Activated B cell treated with CpG ODN at 0.5 μM for 24 hours (primary cell): ENCODE data around the gene TBCA. TPM values are rescaled to one million over a fixed set of nuclear protein-coding genes. Genes with fewer than 3 reads are reported as not detected.

ENCODE experiments used
- ATAC-seq: fragments of 200-7000 bp; cut with Tn5 transposase; one replicate; pipeline ENCODE4 v1.10.0; 2021; ENCODE audit warnings: low read depth, mild to moderate bottlenecking, moderate library complexity
- CTCF ChIA-PET: fragments of 350-600 bp; sonication (Branson Sonifier 250); formaldehyde crosslinking; loops from one replicate; lab custom pipeline; 2021; ENCODE audit warnings: antibody characterized with exemption; lab: Charles Lee
- POLR2A ChIA-PET: fragments of 350-600 bp; sonication (Branson Sonifier 250); formaldehyde crosslinking; loops from one replicate; lab custom pipeline; 2021; ENCODE audit warnings: antibody characterized with exemption; lab: Charles Lee
- DNase-seq: peaks from one replicate; pipeline ENCODE4 v3.0.0; 2022
- H3K27ac Mint-ChIP-seq: one replicate; pipeline ENCODE4 v1.8.0; 2020; ENCODE audit warnings: mixed read lengths
- H3K27me3 Mint-ChIP-seq: one replicate; pipeline ENCODE4 v1.8.0; 2021; ENCODE audit warnings: mixed read lengths
- H3K36me3 Mint-ChIP-seq: one replicate; pipeline ENCODE4 v1.8.0; 2021; ENCODE audit warnings: low read depth, mixed read lengths
- H3K4me1 Mint-ChIP-seq: one replicate; pipeline ENCODE4 v1.8.0; 2021; ENCODE audit warnings: mixed read lengths
- H3K4me3 Mint-ChIP-seq: one replicate; pipeline ENCODE4 v1.8.0; 2020; ENCODE audit warnings: mild to moderate bottlenecking, mixed read lengths
- H3K9me3 Mint-ChIP-seq: one replicate; pipeline ENCODE4 v1.8.0; 2020; ENCODE audit warnings: mixed read lengths
- intact Hi-C: fragments of 100-400 bp; cut with micrococcal nuclease; formaldehyde crosslinking; loops from one replicate; pipeline ENCODE4 v1.15.1; 2024
- total RNA-seq: library from RNA; stranded (reverse); gene quantifications from 2 replicates; pipeline ENCODE4 v1.2.3, GENCODE V29; 2022
- TF ChIP-seq, protein P1 (sequence below): fragments of 200-600 bp; IDR thresholded peaks from one replicate; pipeline ENCODE4 v1.8.0; 2022; ENCODE audit warnings: antibody characterized with exemption, mild to moderate bottlenecking

TBCA gene
- total RNA-seq, 1 donor from 2014 or later: 113 TPM

GRCh38 chr5:77734885-77735284 is 41.3 kb downstream of the TBCA start:
- Mint-ChIP-seq H3K4me3 (no peak overlapping the region), H3K36me3 (peaks cover 24% of the 10 kb centered on the region), H3K9me3 (peaks cover 3% of the 10 kb centered on the region), H3K27me3 (no peaks in the 10 kb centered on the region), H3K4me1 (peaks cover 25% of the 10 kb centered on the region), H3K27ac (no peak overlapping the region)
- intact Hi-C loops: loop anchor here (2.0 kb wide), 1 partner anchor 14 kb away; no protein-coding TSS in a partner anchor
- TF ChIP-seq, protein P1, sequence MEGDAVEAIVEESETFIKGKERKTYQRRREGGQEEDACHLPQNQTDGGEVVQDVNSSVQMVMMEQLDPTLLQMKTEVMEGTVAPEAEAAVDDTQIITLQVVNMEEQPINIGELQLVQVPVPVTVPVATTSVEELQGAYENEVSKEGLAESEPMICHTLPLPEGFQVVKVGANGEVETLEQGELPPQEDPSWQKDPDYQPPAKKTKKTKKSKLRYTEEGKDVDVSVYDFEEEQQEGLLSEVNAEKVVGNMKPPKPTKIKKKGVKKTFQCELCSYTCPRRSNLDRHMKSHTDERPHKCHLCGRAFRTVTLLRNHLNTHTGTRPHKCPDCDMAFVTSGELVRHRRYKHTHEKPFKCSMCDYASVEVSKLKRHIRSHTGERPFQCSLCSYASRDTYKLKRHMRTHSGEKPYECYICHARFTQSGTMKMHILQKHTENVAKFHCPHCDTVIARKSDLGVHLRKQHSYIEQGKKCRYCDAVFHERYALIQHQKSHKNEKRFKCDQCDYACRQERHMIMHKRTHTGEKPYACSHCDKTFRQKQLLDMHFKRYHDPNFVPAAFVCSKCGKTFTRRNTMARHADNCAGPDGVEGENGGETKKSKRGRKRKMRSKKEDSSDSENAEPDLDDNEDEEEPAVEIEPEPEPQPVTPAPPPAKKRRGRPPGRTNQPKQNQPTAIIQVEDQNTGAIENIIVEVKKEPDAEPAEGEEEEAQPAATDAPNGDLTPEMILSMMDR: no peak
- CTCF ChIA-PET: no interaction called here
- POLR2A ChIA-PET: no interaction called here
- ATAC-seq (no peak), DNase-seq (no peak)

DNA sequence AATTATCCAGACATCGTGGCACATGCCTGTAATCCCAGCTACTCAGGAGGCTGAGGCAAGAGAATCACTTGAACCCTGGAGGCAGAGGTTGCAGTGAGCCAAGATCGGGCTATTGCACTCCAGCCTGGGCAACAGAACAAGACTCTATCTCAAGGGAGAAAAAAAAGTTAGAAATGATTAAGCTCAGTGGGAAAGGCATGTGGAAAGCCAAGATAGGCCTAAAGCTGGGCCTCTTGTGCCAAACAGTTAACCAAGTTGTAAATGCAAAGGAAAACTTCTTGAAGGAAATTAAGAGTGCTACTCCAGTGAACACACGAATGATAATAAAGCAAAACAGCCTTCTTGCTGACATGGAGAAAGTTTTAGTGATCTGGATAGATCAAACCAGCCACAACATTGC is 43.0 kb downstream of the TBCA start:
- Mint-ChIP-seq H3K27ac (no peak overlapping the region), H3K36me3 (peaks cover 22% of the 10 kb centered on the region), H3K9me3 (peaks cover 3% of the 10 kb centered on the region), H3K4me3 (no peak overlapping the region), H3K27me3 (no peaks in the 10 kb centered on the region), H3K4me1 (peaks cover 25% of the 10 kb centered on the region)
- TF ChIP-seq, protein P1: no peak
- DNase-seq (no peak), ATAC-seq (no peak)
- ChIA-PET POLR2A (no interaction called here), CTCF (no interaction called here)
- intact Hi-C loops: no loop called here

GRCh38 chr5:77727190-77727589 is 48.9 kb downstream of the TBCA start:
- H3K27me3 Mint-ChIP-seq: no peaks in the 10 kb centered on the region
- DNase-seq (no peak), ATAC-seq (no peak)
- no peak overlapping the region for H3K4me3 Mint-ChIP-seq
- peaks cover 13% of the 10 kb centered on the region for H3K4me1 Mint-ChIP-seq
- H3K9me3 Mint-ChIP-seq: no peaks in the 10 kb centered on the region
- CTCF ChIA-PET: no interaction called here
- TF ChIP-seq, protein P1: no peak
- POLR2A ChIA-PET: no interaction called here
- no peak overlapping the region for H3K27ac Mint-ChIP-seq
- intact Hi-C loops: no loop called here
- peaks cover 14% of the 10 kb centered on the region for H3K36me3 Mint-ChIP-seq

- POLR2A ChIA-PET: no interaction called here
Observed at GRCh38 chr5:77725616-77726015, 50.5 kb downstream of the TBCA start.

GRCh38 chr5:77724934-77725333 is 51.2 kb downstream of the TBCA start:
- no peak overlapping the region for H3K27ac Mint-ChIP-seq
- H3K36me3 Mint-ChIP-seq: peaks cover 7% of the 10 kb centered on the region
- no peak overlapping the region for H3K4me3 Mint-ChIP-seq
- CTCF ChIA-PET: no interaction called here
- no peak for DNase-seq
- H3K27me3 Mint-ChIP-seq: no peaks in the 10 kb centered on the region
- TF ChIP-seq, protein P1: no peak
- peaks cover 20% of the 10 kb centered on the region for H3K4me1 Mint-ChIP-seq
- intact Hi-C loops: no loop called here
- POLR2A ChIA-PET: no interaction called here
- ATAC-seq: no peak
- H3K9me3 Mint-ChIP-seq: no peaks in the 10 kb centered on the region

More at GRCh38 chr5:77725616-77726015, 50.5 kb downstream of the TBCA start:
- H3K27me3 Mint-ChIP-seq: no peaks in the 10 kb centered on the region
- CTCF ChIA-PET: no interaction called here
- H3K36me3 Mint-ChIP-seq: peaks cover 9% of the 10 kb centered on the region
- no peak overlapping the region for H3K4me3 Mint-ChIP-seq
- H3K4me1 Mint-ChIP-seq: peaks cover 16% of the 10 kb centered on the region
- intact Hi-C loops: no loop called here
- ATAC-seq: no peak
- no peaks in the 10 kb centered on the region for H3K9me3 Mint-ChIP-seq
- DNase-seq: no peak
- H3K27ac Mint-ChIP-seq: no peak overlapping the region
- TF ChIP-seq, protein P1: no peak
